Vagina (tissue), 2 donors: ENCODE results near the gene LRG1. TPM values are rescaled to one million over a fixed set of nuclear protein-coding genes. Genes with fewer than 3 reads are reported as not detected.

ENCODE experiments used
- DNase-seq, 2 donors: peaks; one replicate each; pipeline ENCODE4 v3.0.0-alpha.2; 2017; ENCODE audit errors: extremely low spot score in 2 of 2
- H3K27ac ChIP-seq: fragments of 200-600 bp; sonication (generic); one replicate; pipeline ENCODE4 v1.5.1; 2019
- H3K27me3 ChIP-seq: fragments of 200-600 bp; sonication (generic); one replicate; pipeline ENCODE4 v1.5.1; 2019
- H3K36me3 ChIP-seq, 2 donors: fragments of 200-600 bp; sonication (generic); one replicate each; pipeline ENCODE4 v1.5.1; 2017 to 2019
- H3K4me1 ChIP-seq: fragments of 200-600 bp; sonication (generic); one replicate; pipeline ENCODE4 v1.5.1; 2019
- H3K4me3 ChIP-seq, 2 donors: fragments of 200-600 bp; sonication (generic); 1 replicate in 1 of 2; 2 replicates in 1 of 2; pipeline ENCODE4 v1.5.1; 2016 to 2019
- H3K9me3 ChIP-seq: fragments of 200-600 bp; sonication (generic); one replicate; pipeline ENCODE4 v1.5.1; 2019
- POLR2A ChIP-seq, 2 donors: fragments of 450-650 bp; IDR thresholded peaks; one replicate each; pipeline ENCODE4 v1.6.1; 2017; ENCODE audit warnings: antibody characterized with exemption in 2 of 2, mild to moderate bottlenecking in 2 of 2, moderate library complexity in 2 of 2
- POLR2AphosphoS5 ChIP-seq, 2 donors: sonication (generic); formaldehyde crosslinking; IDR thresholded peaks; one replicate each; pipeline ENCODE4 v1.9.0; 2017; ENCODE audit warnings: antibody characterized with exemption in 2 of 2, mild to moderate bottlenecking in 2 of 2, low read depth in 1 of 2; ENCODE audit not compliant: insufficient read depth in 1 of 2
- intact Hi-C: fragments of 100-400 bp; cut with DNase I; formaldehyde crosslinking; loops from one replicate; pipeline ENCODE4 v1.15.1; 2023
- total RNA-seq: library from RNA; depleted of rRNA; stranded (reverse); fragments of >200 nt; gene quantifications from one replicate; pipeline ENCODE4 v1.2.3, GENCODE V29; 2016
- TF ChIP-seq, protein P1 (sequence below), 3 experiments: fragments of 450-650 bp in 2 of 3; fragments of 200-600 bp in 1 of 3; sonication (generic) in 1 of 3; IDR thresholded peaks; one replicate each; pipeline ENCODE4 v1.5.1; 2017 to 2019; ENCODE audit warnings: antibody characterized with exemption in 3 of 3, mild to moderate bottlenecking in 2 of 3, moderate library complexity in 2 of 3

The LRG1 gene
- total RNA-seq, 1 donor from 2014 or later = 6.9 TPM

DNA sequence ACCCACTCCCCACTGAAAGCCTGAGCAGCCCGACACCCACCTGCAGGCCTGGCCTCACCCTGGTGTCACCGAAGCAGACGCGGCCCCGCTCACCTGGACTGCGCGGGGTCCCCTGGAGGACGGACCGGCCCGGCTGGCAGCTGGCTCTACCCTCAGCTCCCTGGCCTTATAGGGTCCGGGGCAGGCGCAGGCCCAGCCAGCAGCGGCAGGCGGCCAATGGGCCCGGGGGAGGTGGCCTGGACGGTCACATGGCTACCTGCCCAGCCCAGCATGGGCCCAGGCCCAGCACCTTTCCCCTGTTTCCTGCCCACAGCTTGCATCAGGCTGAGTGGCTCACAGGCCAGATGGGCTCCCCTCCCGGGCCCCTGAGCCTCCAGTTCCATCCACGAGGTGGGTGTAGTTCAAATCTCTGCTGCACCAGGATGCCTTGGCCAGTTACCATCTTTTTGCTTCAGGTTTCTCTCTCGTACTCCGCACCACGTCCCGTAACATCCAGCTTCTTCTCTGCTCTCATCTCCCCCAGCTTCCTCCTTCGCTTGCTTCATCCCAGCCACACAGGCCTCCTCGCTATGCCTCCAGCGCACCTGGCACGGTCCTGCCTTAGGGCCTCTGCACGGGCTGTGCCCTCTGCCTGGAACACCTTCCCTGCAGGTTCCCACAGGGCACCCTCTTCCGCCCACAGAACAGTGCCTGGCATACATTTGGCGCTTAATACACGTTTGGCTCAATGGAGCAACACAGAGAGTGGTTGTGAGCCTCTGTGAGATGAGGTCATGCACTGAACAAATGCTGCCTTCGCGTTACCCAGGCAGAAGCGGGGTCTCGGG, 21.3 kb downstream of the LRG1 start, which contains the start of gene PLIN4:
Gene PLIN4 (minus strand): TSS at position 142 of the 827 bp plus-strand sequence. CDS start 214 bp downstream, outside the sequence.
- peaks cover 13% of the 10 kb centered on the region for H3K4me1 ChIP-seq

DNA sequence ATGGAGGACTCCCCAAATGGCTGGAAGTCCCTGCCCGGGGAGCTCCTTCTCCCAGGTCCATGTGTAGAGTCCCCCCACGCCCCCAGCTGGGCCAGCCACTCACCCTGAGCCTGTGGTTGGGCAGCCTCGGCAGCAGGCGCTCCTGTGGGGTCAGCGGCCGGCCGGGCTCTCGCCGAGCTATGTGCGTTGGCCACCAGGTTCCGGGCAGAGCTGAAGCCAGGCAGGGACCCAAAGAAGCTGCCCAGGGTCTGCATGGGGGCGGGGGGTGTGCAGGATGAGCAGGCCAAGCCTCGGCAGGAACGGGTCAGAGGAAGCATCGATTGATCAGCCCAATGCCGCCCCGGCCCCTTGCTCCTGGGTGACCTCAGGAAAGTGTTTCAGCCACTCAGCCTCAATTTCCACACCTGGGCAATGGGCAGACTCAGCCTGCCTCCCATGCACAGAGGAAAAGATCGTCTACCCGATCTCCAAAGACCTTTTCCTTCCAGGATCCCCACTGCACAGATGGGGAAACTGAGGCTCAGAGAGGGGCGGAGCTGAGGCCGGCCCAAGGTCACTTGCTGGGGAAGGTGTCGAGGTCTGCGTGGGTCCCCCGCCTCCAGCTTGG, 22.3 kb downstream of the LRG1 start:
- Histone ChIP-seq H3K9me3 (no peaks in the 10 kb centered on the region), H3K27me3 (no peaks in the 10 kb centered on the region), H3K4me1 (peaks cover 13% of the 10 kb centered on the region), H3K36me3 (no peaks in the 10 kb centered on the region), H3K4me3 (peak overlapping the region; percentile 22 to 38), H3K27ac (peak overlapping the region; percentile 54)
- TF ChIP-seq, protein P1, sequence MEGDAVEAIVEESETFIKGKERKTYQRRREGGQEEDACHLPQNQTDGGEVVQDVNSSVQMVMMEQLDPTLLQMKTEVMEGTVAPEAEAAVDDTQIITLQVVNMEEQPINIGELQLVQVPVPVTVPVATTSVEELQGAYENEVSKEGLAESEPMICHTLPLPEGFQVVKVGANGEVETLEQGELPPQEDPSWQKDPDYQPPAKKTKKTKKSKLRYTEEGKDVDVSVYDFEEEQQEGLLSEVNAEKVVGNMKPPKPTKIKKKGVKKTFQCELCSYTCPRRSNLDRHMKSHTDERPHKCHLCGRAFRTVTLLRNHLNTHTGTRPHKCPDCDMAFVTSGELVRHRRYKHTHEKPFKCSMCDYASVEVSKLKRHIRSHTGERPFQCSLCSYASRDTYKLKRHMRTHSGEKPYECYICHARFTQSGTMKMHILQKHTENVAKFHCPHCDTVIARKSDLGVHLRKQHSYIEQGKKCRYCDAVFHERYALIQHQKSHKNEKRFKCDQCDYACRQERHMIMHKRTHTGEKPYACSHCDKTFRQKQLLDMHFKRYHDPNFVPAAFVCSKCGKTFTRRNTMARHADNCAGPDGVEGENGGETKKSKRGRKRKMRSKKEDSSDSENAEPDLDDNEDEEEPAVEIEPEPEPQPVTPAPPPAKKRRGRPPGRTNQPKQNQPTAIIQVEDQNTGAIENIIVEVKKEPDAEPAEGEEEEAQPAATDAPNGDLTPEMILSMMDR (IDR thresholded peaks at IDR 0.05) = no peak
- TF ChIP-seq POLR2AphosphoS5 (IDR thresholded peaks at IDR 0.05; ENCODE audit: insufficient read depth in 1 of 2, low read depth in 1 of 2) = no peak
- no peak for TF ChIP-seq POLR2A (IDR thresholded peaks at IDR 0.05)
- DNase-seq = no peak
- intact Hi-C loops = no loop called here

More for the DNA sequence above, 21.3 kb downstream of the LRG1 start, which contains the start of gene PLIN4:
- no peaks in the 10 kb centered on the region for H3K36me3 ChIP-seq
- TF ChIP-seq POLR2AphosphoS5 (IDR thresholded peaks at IDR 0.05; ENCODE audit: insufficient read depth in 1 of 2, low read depth in 1 of 2) = peak; percentile 49 to 79
- TF ChIP-seq, protein P1 (IDR thresholded peaks at IDR 0.05) = no peak
- TF ChIP-seq POLR2A (IDR thresholded peaks at IDR 0.05) = peak in 1 of 2 donors; percentile 21
- DNase-seq = no peak
- peak within 1 kb of the TSS; percentile 22 to 38 for H3K4me3 ChIP-seq
- H3K27ac ChIP-seq = peak within 1 kb of the TSS; percentile 54
- H3K27me3 ChIP-seq = no peaks in the 10 kb centered on the region
- no peaks in the 10 kb centered on the region for H3K9me3 ChIP-seq
- intact Hi-C loops = no loop called here

DNA sequence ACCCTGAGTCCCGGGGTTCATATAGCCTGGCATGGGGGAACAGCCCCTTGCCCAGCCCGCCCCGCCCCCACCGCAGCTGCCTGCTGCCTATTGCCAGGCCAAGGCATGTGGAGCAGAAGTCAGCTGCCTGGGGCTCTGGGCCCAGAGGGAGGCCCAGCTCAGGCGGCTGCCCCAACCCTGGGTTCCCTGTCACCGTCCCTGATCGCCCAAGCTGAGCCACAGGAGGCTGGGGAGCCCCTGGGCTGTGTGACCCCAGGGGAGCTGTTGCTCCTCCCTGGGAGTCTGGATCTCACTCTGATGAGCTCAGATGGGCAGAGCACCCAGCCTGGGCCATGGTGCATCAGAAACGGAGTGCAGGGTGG, 22.9 kb downstream of the LRG1 start:
- no peaks in the 10 kb centered on the region for H3K9me3 ChIP-seq
- DNase-seq = no peak
- no peak for TF ChIP-seq POLR2A (IDR thresholded peaks at IDR 0.05)
- no peak for TF ChIP-seq POLR2AphosphoS5 (IDR thresholded peaks at IDR 0.05; ENCODE audit: insufficient read depth in 1 of 2, low read depth in 1 of 2)
- TF ChIP-seq, protein P1 (IDR thresholded peaks at IDR 0.05) = no peak
- H3K27me3 ChIP-seq = no peaks in the 10 kb centered on the region
- peak overlapping the region; percentile 22 to 38 for H3K4me3 ChIP-seq
- intact Hi-C loops = no loop called here
- H3K36me3 ChIP-seq = no peaks in the 10 kb centered on the region
- no peak overlapping the region for H3K27ac ChIP-seq
- H3K4me1 ChIP-seq = peaks cover 13% of the 10 kb centered on the region

DNA sequence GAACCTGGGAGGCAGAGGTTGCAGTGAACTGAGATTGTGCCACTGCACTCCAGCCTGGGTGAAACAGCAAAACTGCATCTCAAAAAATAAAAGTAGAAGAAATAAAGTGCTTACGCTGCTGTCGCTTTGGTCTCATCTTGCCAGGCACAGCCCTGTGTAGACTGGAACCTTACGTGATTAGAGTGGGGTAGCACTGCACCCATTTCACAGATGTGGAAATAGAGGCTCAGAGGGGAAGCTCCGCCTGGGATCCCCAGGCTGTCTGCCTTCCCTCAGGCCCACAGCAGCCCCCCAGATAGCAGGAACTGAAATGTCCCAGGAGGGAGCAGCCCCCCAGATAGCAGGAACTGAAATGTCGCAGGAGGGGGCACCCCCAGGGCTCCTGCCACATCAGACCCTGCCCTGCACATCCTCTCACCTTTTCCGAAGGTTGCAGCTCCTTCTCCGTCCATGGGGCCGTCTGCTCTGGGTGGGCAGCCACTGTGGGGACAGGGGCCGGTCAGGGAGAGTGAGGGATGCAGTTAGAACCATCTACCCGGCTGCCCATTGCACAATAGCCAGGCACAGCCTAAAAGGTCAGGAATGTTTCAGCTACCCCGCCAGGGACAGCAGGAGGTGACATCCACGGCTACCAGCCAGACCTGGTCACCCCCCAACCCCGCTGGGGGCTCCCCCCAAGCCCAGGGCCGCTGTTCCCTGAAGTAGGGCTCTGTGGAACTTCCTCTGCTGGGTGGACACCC, 23.5 kb downstream of the LRG1 start:
- no peaks in the 10 kb centered on the region for H3K27me3 ChIP-seq
- TF ChIP-seq POLR2A (IDR thresholded peaks at IDR 0.05) (no peak), POLR2AphosphoS5 (IDR thresholded peaks at IDR 0.05; ENCODE audit: insufficient read depth in 1 of 2, low read depth in 1 of 2) (no peak)
- TF ChIP-seq, protein P1 (IDR thresholded peaks at IDR 0.05) = no peak
- no peak overlapping the region for H3K4me3 ChIP-seq
- no peaks in the 10 kb centered on the region for H3K36me3 ChIP-seq
- DNase-seq = no peak
- H3K9me3 ChIP-seq = no peaks in the 10 kb centered on the region
- no peak overlapping the region for H3K27ac ChIP-seq
- intact Hi-C loops = no loop called here
- peaks cover 13% of the 10 kb centered on the region for H3K4me1 ChIP-seq
